SH-SY5Y (cell line): ENCODE measurements around the gene DENND2A.

Experiments used
- GATA2 ChIP-seq: IDR thresholded peaks from 2 replicates; pipeline ENCODE4 v1.6.1; 2011; ENCODE audit warnings: mild to moderate bottlenecking, low read depth, low read length
- GATA3 ChIP-seq: IDR thresholded peaks from 2 replicates; pipeline ENCODE4 v1.6.1; 2011; ENCODE audit warnings: low read depth, mild to moderate bottlenecking, low read length, moderate library complexity

DENND2A gene

DNA sequence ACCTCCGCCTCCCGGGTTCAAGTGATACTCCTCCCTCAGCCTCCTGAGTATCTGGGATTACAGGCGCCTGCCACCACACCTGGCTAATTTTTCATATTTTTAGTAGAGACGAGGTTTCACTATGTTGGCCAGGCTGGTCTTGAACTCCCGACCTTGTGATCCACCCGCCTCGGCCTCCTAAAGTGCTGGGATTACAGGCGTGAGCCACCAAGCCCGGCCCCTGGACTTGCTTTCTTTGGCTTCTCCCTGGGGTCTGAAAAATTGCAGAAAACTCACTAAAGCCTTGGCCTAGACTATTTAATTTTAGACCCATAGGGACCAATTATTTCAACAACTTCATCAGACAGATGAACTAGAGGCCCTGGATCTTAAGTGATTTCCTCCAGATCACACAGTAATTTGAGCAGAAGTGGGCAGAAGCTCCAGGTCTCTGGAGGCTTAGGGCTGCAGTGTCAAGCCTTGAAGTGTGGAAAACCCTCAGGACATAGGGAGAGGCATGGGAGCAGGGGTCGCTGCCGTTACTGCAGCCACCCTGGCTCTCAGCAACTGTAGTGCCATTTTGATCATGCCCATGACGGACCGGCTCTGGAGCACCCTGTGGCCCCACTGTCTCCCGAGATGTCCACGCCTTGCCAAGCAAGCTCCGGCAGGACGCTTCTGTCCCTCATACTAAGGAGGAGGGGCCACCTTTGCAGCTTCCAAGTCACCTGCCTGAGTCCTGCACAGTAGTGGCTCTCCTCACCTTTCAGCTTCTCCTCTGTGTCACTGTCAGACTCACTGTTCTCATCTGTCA is 72.4 kb downstream of the DENND2A start:
- TF ChIP-seq GATA2: no peak
- no peak for TF ChIP-seq GATA3

DNA sequence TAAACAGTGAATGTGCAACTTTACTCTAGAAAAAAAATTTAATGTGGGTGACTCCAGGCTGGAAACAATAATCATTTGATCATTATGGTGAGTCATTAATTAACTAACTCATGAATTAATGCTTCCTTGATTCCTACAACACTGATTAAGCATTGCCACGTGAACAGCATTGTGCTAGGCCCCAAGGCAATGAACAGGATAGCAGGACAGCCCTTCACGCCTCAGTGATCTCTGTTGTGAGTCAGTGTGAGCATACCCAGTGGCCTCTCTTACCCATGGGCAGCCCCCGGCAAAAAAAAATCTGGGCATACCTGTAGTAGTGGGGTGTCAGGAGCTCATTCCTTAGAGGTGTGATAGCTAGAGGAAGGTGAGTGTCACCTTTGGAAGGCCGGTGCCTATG is 76.0 kb downstream of the DENND2A start:
- TF ChIP-seq GATA2 (no peak), GATA3 (no peak)

DNA sequence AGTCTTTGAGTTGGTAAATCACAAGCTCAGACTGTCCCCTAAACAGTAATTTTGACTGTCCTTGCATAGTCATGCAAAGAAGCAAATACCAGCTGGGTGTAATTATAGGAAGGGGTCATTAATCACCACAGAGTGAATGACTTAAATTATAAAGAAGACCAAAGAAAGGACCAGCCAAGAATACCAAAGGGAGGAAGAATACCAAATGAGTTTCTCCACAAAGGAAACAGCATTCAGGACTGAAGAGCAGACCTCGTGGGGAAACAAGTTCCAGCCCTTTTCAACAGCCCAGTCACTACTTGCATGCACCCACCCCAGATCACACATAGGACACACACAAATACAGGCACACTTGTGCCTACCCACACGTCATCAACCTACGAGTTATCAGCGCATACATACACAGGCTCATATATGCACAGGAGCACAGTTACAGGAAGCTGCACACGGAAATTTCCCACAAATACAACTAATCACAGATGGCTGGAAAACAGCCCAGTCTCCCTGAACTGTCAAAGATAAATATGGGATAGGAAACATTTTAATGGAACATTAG is 77.6 kb downstream of the DENND2A start:
- no peak for TF ChIP-seq GATA3
- no peak for TF ChIP-seq GATA2

DNA sequence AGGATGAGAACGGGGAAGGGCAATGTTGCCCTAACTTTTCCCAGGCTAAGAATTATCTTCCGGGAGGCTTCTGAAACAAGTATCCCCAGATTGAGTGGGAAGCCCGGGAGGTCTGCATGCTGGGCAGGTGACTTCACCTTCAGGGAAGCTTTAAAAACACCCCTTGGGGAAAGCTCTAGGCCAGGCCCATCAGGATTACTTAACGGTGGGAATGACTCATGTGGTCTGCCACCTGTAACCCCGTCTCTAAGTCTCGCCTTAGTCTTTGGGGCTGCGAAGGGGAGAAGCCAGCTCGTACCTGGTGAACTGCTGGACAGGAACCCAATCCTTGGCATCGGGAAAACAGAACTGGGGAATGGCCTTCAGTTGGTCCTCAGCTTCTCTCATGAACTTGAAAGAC is 81.2 kb downstream of the DENND2A start:
- TF ChIP-seq GATA2 (no peak), GATA3 (no peak)

DNA sequence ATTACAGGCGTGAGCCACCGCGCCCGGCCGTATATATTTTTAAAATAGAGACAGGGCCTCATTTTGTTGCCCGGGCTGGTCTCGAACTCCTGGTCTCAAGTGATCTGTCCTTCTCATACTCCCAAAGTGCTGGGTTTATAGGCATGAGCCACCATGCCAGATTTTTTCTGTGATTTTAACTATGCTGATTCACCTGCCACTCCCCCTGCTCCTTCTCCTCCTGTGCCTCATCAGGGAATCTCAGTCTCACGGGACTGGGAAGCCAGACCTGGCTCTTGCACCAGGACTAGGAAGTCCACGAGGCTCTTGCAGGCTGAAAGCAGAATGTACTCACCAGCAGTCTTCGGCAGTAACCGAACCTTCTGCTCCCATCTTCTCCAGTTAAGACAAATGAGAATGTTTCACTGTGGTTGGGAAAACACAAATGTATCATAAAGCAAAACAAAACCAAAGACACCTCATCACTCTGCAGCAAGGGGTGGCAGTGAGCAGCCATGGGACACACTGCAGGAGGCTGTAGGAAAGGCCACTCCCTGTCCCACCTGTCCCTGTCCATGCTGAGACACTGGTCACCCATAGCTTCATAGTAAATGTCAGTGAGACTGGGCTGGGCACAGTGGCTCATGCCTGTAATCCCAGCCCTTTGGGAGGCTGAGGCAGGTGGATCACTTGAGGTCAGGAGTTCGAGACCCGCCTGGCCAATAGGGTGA is 82.6 kb downstream of the DENND2A start:
- no peak for TF ChIP-seq GATA3
- TF ChIP-seq GATA2: no peak

DNA sequence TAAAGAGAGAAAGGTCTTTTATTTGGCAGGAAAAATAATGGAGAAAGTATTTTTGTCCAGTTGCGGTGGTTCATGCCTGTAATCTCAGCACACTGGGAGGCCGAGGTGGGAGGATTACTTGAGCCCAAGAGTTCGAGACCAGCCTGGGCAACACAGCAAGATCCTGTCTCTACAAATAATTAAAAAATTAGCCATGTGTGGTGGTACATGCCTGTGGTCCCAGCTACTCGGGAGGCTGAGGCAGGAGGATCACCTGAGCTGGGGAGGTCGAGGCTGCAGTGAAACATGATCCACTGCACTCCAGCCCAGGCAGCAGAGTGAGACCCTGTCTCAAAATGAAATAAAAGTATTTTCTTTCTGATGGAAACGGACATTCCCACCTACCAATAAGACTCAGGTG is 83.5 kb downstream of the DENND2A start:
- TF ChIP-seq GATA2 (no peak), GATA3 (no peak)

DNA sequence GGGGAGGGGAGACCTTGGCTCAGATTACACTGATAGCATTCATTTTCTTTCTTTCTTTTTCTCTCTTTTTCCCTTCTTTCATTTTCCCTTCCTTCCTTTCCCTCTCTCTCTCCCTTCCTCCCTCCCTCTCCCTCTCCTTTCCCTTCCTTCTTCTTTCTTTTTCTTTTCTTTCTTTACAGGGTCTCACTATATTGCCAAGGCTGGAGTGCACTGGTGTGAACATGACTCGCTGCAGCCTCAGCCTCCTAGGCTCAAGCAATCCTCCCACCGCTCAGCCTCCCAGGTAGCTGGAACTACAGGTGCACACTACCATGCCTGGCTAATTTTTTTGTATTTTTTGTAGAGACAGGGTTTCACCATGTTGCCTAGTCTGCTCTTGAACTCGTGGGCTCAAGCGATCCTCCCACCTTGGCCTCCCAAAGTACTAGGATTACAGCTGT is 88.4 kb downstream of the DENND2A start:
- TF ChIP-seq GATA3 (no peak), GATA2 (no peak)

DNA sequence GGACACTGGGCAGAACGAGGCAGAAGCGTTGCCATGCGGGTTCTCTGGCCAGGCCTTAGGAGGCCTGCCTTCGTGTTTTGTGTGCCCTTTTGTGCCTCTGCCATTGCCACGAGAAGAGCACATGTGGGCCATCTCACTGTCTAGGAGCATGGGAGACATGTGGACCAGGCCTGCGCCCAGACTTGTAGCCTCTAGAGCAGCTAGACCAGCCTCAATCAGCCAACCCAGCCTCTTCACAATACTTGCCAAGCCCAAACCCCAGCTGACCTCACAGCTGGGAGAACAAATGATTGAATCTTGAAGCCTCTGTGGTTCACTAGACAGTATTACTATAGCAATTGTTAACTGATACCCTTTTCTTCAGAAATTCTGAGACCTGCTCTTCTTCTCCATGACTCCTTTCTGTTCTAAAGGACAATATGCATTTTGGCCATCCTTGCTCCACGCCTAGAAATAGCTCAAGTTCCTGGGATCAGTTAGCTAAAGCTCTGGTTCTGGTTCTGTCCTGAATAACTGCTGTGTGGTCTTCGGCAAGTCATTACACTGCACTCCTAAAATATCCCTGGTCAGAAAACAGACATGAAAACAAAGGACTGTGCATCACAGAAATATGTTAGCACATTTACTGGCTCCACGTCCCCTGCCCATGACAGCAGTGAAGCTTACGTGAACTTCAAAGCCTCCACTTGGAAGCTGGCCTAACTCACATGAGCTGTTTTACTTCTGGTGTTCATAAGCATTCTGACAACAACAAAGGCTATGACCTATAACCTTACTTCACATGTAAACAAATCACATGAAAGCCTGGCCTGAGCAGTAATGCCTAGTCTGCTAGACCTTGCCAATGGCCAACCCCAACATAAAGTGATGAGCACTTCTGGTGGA is 89.0 kb downstream of the DENND2A start:
- TF ChIP-seq GATA2: no peak
- TF ChIP-seq GATA3: no peak

DNA sequence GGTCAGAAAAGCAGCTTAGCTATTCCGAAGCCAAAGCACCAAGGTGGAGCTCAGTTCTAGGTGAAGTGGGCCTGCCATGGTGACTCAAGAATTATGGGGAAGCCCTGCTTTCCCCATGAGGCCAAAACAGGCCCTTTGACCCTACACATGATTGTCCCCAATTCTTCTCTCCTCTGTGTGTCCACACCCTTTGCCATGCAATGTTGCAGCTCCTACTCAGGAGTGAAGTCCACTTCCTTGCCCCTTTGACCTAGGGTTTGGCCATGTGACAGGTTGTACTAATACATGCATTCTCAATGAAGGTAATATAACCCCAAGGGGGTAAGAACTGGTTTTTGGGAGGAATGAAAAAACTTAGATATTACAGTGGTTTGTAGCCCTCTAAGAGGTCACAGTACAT is 93.7 kb downstream of the DENND2A start:
- TF ChIP-seq GATA2: no peak

DNA sequence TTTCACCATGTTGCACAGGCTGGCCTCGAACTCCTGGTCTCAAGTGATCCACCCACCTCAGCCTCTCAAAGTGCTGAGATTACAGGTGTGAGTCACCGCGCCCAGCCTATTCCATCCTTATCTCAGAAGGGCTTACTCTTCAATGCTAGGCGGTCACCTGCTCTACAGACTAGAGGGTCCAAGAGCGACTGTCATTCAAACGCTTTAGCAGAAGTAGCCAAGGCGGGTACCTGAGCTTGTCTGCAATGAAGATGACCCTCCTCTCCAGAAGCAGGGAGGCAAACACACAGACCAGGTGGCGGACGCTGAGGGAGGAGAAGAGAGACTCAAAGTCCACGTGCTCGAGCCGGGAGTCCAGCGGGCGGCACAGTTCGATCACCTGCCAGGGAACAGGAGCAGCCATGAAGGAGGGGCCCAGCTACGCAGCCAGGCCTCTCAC is 96.2 kb downstream of the DENND2A start:
- TF ChIP-seq GATA3 (no peak), GATA2 (no peak)

DNA sequence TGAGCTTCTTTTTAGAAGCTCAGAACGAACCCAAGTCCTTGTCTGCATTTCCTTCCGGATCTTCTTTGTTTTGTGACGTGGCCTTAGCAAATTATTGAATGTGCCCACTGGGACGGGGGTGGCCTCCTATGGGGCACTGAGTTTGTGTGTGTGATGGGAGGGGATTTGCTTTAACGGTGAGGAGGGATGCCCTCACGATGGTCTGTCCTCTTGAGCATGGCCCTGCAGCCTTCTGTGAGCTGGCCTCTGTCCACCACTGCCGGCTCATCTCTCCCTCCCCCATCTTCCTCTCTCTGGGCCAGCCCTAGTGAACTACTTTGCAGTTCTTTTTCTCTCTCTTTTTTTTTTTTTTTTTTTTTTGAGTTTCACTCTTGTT is 98.4 kb downstream of the DENND2A start:
- TF ChIP-seq GATA2 (no peak), GATA3 (no peak)

DNA sequence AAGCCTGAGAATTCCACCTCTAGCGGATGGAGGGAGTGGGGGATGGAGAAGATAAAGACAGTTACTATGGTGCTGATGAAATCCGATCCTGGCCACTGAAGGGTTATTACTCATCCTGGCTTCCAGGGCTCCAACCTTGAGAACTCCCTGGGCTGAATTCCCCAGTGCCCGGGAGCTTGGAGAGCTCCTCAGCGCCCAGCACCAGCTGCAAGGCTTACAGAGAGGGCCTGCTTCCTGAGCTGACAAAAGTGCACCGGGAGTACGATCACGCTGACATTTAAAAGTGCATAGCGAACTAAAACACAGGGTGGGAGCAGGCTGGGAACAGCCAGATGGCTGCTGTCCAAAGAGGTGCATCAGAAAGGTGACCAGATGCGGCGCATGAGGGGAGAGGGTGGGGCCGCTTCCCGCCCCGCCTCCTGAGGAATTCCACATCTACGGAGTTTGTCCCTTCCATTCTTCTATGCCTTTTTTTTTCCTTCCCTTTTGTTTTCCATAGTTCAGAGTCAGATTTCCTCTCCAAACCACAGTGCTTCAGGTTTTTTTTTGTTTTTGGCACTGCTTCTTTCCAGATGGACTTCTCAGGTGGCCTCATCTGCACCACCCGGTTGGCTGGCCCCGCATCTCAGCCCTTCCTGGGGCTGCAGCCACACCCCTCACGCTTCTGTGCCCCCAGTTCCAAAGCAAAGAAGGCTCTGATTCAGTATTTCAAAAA is 98.9 kb downstream of the DENND2A start:
- no peak for TF ChIP-seq GATA2

DNA sequence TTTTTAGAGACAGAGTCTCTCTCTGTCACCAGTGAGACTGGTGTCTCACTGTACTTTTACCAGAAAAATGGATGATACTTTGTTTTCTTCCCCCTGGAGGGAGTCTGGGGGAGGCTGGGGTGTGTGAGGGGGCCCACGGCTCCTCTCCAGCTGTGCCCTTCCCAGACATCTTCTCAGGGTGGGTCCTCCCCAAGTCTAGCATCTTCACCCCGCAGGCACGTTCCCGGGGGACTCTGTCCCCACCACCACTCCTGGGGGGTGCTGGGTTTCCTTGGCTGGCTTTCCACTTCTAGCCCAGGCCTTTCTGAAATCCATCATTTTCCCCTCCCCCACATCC is 99.5 kb downstream of the DENND2A start:
- no peak for TF ChIP-seq GATA3
- TF ChIP-seq GATA2: no peak
